ENCODE results near the gene SLC7A5. TPM values are rescaled to one million over a fixed set of nuclear protein-coding genes. Genes with fewer than 3 reads are reported as not detected.

SLC7A5 gene
- total RNA-seq, 2 donors from 2014 or later: 1.6 to 3.4 TPM

- 89 to 95% methylated on average over 16 to 23 of the region's 23 CpGs for WGBS, 2 donors
- Histone ChIP-seq H3K4me3 (no peak overlapping the region), H3K27me3 (no peaks in the 10 kb centered on the region), H3K9me3 (no peaks in the 10 kb centered on the region), H3K36me3 (replicated peaks in 1 of 2; ENCODE audit: insufficient read depth in 1 of 2, low read depth in 2 of 2) (peaks cover 0 to 3% of the 10 kb centered on the region in 2 donors), H3K4me1 (no peaks in the 10 kb centered on the region), H3K27ac (no peak overlapping the region)
- no peak for DNase-seq
- intact Hi-C loops (cut with DNase I): no loop called here
- ATAC-seq: no peak
- no peak for TF ChIP-seq CTCF (IDR thresholded peaks at IDR 0.05)
- no peak for TF ChIP-seq POLR2A (IDR thresholded peaks at IDR 0.05)
These were observed 35.2 kb downstream of the SLC7A5 start for GRCh38 chr16:87834005-87834667.

- TF ChIP-seq POLR2A (IDR thresholded peaks at IDR 0.05) (no peak), CTCF (IDR thresholded peaks at IDR 0.05) (no peak)
- Histone ChIP-seq H3K27ac (no peak overlapping the region), H3K27me3 (no peaks in the 10 kb centered on the region), H3K9me3 (no peaks in the 10 kb centered on the region), H3K36me3 (replicated peaks in 1 of 2; ENCODE audit: insufficient read depth in 1 of 2, low read depth in 2 of 2) (peaks cover 0 to 3% of the 10 kb centered on the region in 2 donors), H3K4me3 (no peak overlapping the region), H3K4me1 (no peaks in the 10 kb centered on the region)
- ATAC-seq (no peak), DNase-seq (no peak)
- 95 to 100% methylated on average over 8 to 16 of the region's 16 CpGs for WGBS, 2 donors
- intact Hi-C loops (cut with DNase I): no loop called here
These were observed 35.8 kb downstream of the SLC7A5 start for GRCh38 chr16:87833548-87833947.

GRCh38 chr16:87832741-87833502 lies 36.4 kb downstream of the SLC7A5 start:
- Histone ChIP-seq H3K27me3 (no peaks in the 10 kb centered on the region), H3K4me3 (no peak overlapping the region), H3K36me3 (replicated peaks in 1 of 2; ENCODE audit: insufficient read depth in 1 of 2, low read depth in 2 of 2) (peaks cover 0 to 3% of the 10 kb centered on the region in 2 donors), H3K27ac (no peak overlapping the region), H3K4me1 (no peaks in the 10 kb centered on the region), H3K9me3 (no peaks in the 10 kb centered on the region)
- intact Hi-C loops (cut with DNase I): no loop called here
- ATAC-seq: no peak
- TF ChIP-seq POLR2A (IDR thresholded peaks at IDR 0.05) (no peak), CTCF (IDR thresholded peaks at IDR 0.05) (no peak)
- 86 to 89% methylated on average over 6 to 28 of the region's 34 CpGs for WGBS, 2 donors
- DNase-seq: no peak

GRCh38 chr16:87832137-87832527 lies 37.2 kb downstream of the SLC7A5 start:
- H3K27ac ChIP-seq: no peak overlapping the region
- TF ChIP-seq POLR2A (IDR thresholded peaks at IDR 0.05) (no peak), CTCF (IDR thresholded peaks at IDR 0.05) (no peak)
- 80 to 82% methylated on average over 2 to 6 of the region's 6 CpGs for WGBS, 2 donors
- DNase-seq: no peak
- no peaks in the 10 kb centered on the region for H3K9me3 ChIP-seq
- H3K27me3 ChIP-seq: no peaks in the 10 kb centered on the region
- H3K4me1 ChIP-seq: no peaks in the 10 kb centered on the region
- ATAC-seq: no peak
- no peak overlapping the region for H3K4me3 ChIP-seq
- H3K36me3 ChIP-seq (replicated peaks in 1 of 2; ENCODE audit: insufficient read depth in 1 of 2, low read depth in 2 of 2): peaks cover 0 to 3% of the 10 kb centered on the region in 2 donors
- intact Hi-C loops (cut with DNase I): no loop called here
